ENCODE measurements around the gene NRGN.
A peak's percentile ranks its signal among the peaks of the same experiment; 100 is the strongest.

NRGN gene

GRCh38 chr11:124753624-124754023 is 13.9 kb downstream of the NRGN start:
- in situ Hi-C loops (cut with HindIII; ENCODE audit: low pct_unique_long_range_greater_than_20kb, low sequenced_read_pairs), result no loop called here
- TF ChIP-seq JUND (IDR thresholded peaks at IDR 0.05; ENCODE audit: low read depth), result no peak
- no peak for DNase-seq (ENCODE audit: low read depth in 1 of 2, low spot score in 1 of 2)

GRCh38 chr11:124754309-124754708 is 14.6 kb downstream of the NRGN start:
- no peak for DNase-seq (ENCODE audit: low read depth in 1 of 2, low spot score in 1 of 2)
- in situ Hi-C loops (cut with HindIII; ENCODE audit: low pct_unique_long_range_greater_than_20kb, low sequenced_read_pairs), result no loop called here
- TF ChIP-seq JUND (IDR thresholded peaks at IDR 0.05; ENCODE audit: low read depth), result no peak

- no peak for DNase-seq (ENCODE audit: low read depth in 1 of 2, low spot score in 1 of 2)
- TF ChIP-seq JUND (IDR thresholded peaks at IDR 0.05; ENCODE audit: low read depth), result no peak
- in situ Hi-C loops (cut with HindIII; ENCODE audit: low pct_unique_long_range_greater_than_20kb, low sequenced_read_pairs), result no loop called here
Observed at GRCh38 chr11:124754710-124755109, 15.0 kb downstream of the NRGN start.

- no peak for TF ChIP-seq JUND (IDR thresholded peaks at IDR 0.05; ENCODE audit: low read depth)
- in situ Hi-C loops (cut with HindIII; ENCODE audit: low pct_unique_long_range_greater_than_20kb, low sequenced_read_pairs), result no loop called here
- DNase-seq (ENCODE audit: low read depth in 1 of 2, low spot score in 1 of 2), result no peak
Observed at GRCh38 chr11:124756033-124756752, 16.5 kb downstream of the NRGN start.

- in situ Hi-C loops (cut with HindIII; ENCODE audit: low pct_unique_long_range_greater_than_20kb, low sequenced_read_pairs), result no loop called here
- peak; percentile 73 to 79 for DNase-seq (ENCODE audit: low read depth in 1 of 2, low spot score in 1 of 2)
- TF ChIP-seq JUND (IDR thresholded peaks at IDR 0.05; ENCODE audit: low read depth), result no peak
Observed at GRCh38 chr11:124756753-124757227, 17.0 kb downstream of the NRGN start.

- DNase-seq (ENCODE audit: low read depth in 1 of 2, low spot score in 1 of 2), result no peak
- in situ Hi-C loops (cut with HindIII; ENCODE audit: low pct_unique_long_range_greater_than_20kb, low sequenced_read_pairs), result no loop called here
- no peak for TF ChIP-seq JUND (IDR thresholded peaks at IDR 0.05; ENCODE audit: low read depth)
Observed at GRCh38 chr11:124757320-124757719, 17.6 kb downstream of the NRGN start.

GRCh38 chr11:124758355-124759265 is 18.9 kb downstream of the NRGN start:
- TF ChIP-seq JUND (IDR thresholded peaks at IDR 0.05; ENCODE audit: low read depth), result no peak
- DNase-seq (ENCODE audit: low read depth in 1 of 2, low spot score in 1 of 2), result peak; percentile 81 to 84
- in situ Hi-C loops (cut with HindIII; ENCODE audit: low pct_unique_long_range_greater_than_20kb, low sequenced_read_pairs), result no loop called here

GRCh38 chr11:124759266-124760204 is 19.8 kb downstream of the NRGN start:
- TF ChIP-seq JUND (IDR thresholded peaks at IDR 0.05; ENCODE audit: low read depth), result no peak
- in situ Hi-C loops (cut with HindIII; ENCODE audit: low pct_unique_long_range_greater_than_20kb, low sequenced_read_pairs), result no loop called here
- DNase-seq (ENCODE audit: low read depth in 1 of 2, low spot score in 1 of 2), result no peak

- DNase-seq (ENCODE audit: low read depth in 1 of 2, low spot score in 1 of 2), result no peak
- in situ Hi-C loops (cut with HindIII; ENCODE audit: low pct_unique_long_range_greater_than_20kb, low sequenced_read_pairs), result no loop called here
- no peak for TF ChIP-seq JUND (IDR thresholded peaks at IDR 0.05; ENCODE audit: low read depth)
Observed at GRCh38 chr11:124760205-124760652, 20.5 kb downstream of the NRGN start.

GRCh38 chr11:124760806-124761205 is 21.1 kb downstream of the NRGN start:
- TF ChIP-seq JUND (IDR thresholded peaks at IDR 0.05; ENCODE audit: low read depth), result no peak
- in situ Hi-C loops (cut with HindIII; ENCODE audit: low pct_unique_long_range_greater_than_20kb, low sequenced_read_pairs), result no loop called here
- no peak for DNase-seq (ENCODE audit: low read depth in 1 of 2, low spot score in 1 of 2)

- in situ Hi-C loops (cut with HindIII; ENCODE audit: low pct_unique_long_range_greater_than_20kb, low sequenced_read_pairs), result no loop called here
- no peak for DNase-seq (ENCODE audit: low read depth in 1 of 2, low spot score in 1 of 2)
- TF ChIP-seq JUND (IDR thresholded peaks at IDR 0.05; ENCODE audit: low read depth), result no peak
Observed at GRCh38 chr11:124761301-124762104, 21.8 kb downstream of the NRGN start.

All from T47D (cell line).